ENCODE measurements around the gene ZNF331.

The ZNF331 gene

GRCh38 chr19:53608381-53608780 is 70.4 kb downstream of the ZNF331 start:
- no peak for DNase-seq (ENCODE audit: low read depth)
- H3K4me3 ChIP-seq (ENCODE audit: low read length) = no peak overlapping the region
- TF ChIP-seq CTCF (conservative IDR thresholded peaks at IDR 0.05; ENCODE audit: low read depth, low read length) = no peak

GRCh38 chr19:53612762-53613526 is 75.0 kb downstream of the ZNF331 start:
- DNase-seq (ENCODE audit: low read depth) = no peak
- H3K4me3 ChIP-seq (ENCODE audit: low read length) = no peak overlapping the region
- no peak for TF ChIP-seq CTCF (conservative IDR thresholded peaks at IDR 0.05; ENCODE audit: low read depth, low read length)

GRCh38 chr19:53621885-53622740 is 84.2 kb downstream of the ZNF331 start:
- no peak for TF ChIP-seq CTCF (conservative IDR thresholded peaks at IDR 0.05; ENCODE audit: low read depth, low read length)
- no peak for DNase-seq (ENCODE audit: low read depth)
- no peak overlapping the region for H3K4me3 ChIP-seq (ENCODE audit: low read length)

- TF ChIP-seq CTCF (conservative IDR thresholded peaks at IDR 0.05; ENCODE audit: low read depth, low read length) = no peak
- H3K4me3 ChIP-seq (ENCODE audit: low read length) = no peak overlapping the region
- no peak for DNase-seq (ENCODE audit: low read depth)
Measured at GRCh38 chr19:53624771-53625545, 87.0 kb downstream of the ZNF331 start.

- no peak for DNase-seq (ENCODE audit: low read depth)
- H3K4me3 ChIP-seq (ENCODE audit: low read length) = no peak overlapping the region
- TF ChIP-seq CTCF (conservative IDR thresholded peaks at IDR 0.05; ENCODE audit: low read depth, low read length) = no peak
Measured at GRCh38 chr19:53626486-53626885, 88.5 kb downstream of the ZNF331 start.

GRCh38 chr19:53626976-53627375 is 89.0 kb downstream of the ZNF331 start:
- H3K4me3 ChIP-seq (ENCODE audit: low read length) = no peak overlapping the region
- DNase-seq (ENCODE audit: low read depth) = no peak
- TF ChIP-seq CTCF (conservative IDR thresholded peaks at IDR 0.05; ENCODE audit: low read depth, low read length) = no peak

Data from retinal pigment epithelial cell (primary cell).